DMS153 treated with DMSO at 0.1 percent for 48 hours (cell line): Measurements from ENCODE around the gene UVSSA.
A peak's percentile ranks its signal among the peaks of the same experiment; 100 is the strongest.
"Not testable (repeated sequence)": the region's sequence is repeated elsewhere in the genome, so short reads cannot be mapped to it uniquely, and the experiment has no call there.

ENCODE experiments used
- DNase-seq: peaks from one replicate; lab custom pipeline; 2025; ENCODE audit not compliant: unreplicated experiment; lab: John Stamatoyannopoulos, UW

UVSSA gene

DNA sequence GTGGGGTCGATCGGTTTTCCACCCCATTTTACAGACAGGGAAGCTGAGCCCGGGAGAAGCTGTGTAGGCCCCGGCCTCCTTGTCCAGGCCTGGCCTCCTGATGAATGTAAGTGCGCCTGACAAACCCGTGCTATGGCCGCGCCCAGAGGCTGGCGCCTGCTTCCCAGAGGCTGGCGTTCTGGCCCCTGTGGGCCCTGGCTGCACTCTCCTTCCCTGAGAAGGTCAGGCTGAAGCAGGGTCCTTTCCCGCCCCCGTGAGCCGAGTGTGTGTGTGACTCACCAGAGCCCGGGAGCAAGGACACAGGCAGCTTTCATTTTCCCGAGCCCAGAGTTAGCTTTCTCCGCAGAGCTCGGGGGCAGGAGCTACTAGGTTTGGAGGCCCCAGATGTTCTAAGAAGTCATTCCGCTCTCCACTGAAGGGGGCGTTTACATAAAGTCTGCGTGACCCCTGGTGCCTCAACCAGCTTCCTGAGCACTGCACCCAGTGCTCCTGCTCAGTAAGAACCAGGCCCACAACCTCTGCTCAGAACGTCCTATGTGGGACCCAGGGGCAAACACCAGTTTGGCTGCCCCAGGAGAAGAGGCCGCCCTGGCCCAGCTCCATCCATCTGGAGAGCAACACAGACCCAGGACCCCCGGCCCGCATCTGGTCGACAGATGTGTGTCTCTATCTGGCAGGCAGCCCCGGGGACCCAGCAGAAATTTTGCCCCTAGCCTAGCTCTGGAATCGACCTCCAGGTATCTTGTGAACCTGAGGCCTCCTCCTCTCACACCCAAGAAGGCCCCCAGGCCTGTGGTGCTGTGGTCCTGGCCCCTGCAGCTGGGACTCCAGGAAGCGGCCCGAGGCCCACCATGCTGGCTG is 13.6 kb downstream of the UVSSA start:
- DNase-seq = no peak

DNA sequence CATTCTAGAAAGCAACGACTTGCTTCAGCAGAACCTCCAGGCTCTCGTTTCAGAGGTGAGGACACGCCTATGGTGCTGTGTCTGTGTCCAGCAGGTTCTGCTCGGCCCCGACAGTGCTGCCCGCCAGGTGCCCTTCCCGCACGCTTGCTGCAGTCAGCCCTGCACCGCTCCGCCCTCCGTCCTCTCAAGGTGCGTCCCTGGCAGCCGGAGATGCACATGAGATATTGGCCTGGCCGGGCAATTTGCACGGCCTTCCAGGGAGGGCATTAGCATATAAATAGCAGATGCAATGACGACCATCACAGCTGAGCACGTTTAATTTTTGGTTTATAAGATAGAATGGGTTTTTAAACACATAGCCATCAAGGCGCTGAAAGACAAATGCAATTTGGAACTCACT is 14.4 kb downstream of the UVSSA start:
- DNase-seq = no peak

DNA sequence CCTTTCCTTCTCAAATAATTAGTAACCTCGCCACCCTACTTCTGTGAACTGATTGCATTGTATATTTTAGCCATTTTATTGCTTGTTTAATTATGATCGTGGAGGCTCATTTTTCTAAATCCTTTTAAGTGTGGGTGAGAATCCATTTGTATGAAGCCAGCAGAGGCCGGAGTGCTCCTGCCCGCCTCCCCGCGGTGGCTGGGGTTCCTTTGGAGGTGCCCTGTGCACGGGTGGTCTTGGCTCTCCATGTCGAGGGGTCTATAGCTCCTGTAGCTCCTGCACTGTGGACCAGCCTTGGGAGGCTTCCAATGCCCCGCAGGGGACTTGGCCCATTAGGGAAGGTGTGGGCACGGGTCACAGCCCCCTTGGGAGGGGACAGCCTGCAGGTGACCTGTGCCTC is 15.0 kb downstream of the UVSSA start:
- no peak for DNase-seq

DNA sequence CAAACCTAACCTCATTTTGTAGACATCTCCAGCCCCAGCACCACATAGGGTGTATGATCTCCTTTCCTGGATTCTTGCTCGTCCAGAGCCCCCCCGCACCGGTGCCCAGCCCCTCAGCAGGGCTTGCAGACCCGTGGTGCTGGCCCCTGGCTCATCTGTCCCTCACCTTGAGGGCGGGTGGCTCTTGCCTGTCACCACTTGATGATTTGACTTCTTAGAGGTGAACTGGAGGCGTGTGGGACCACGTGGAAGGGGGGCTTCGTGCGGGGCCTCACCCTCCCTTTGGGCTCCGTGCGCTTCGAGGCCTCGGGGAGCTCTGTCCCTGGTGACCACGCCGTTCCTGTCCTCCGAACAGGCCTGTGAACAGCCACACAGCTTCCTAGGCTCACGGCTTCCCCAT is 15.5 kb downstream of the UVSSA start:
- DNase-seq = no peak

DNA sequence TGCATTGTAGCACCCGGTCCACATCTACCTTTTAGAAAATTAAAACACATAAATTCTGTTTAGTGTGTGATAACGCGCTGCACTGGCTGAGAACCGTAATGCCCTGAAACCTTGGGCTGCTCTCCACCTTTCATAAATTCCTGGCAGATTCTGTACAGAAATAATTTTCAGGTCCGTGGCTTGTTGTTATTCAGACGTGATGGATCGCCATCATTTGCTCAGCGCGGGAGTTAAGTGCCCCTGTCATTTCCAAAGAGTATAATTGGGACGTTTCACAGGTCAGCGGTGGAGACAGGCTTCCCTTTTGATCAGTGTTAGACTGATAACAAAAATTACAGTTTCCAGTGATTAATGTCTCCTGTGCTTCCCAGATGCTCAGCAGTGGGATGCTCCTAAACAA is 16.5 kb downstream of the UVSSA start:
- no peak for DNase-seq

DNA sequence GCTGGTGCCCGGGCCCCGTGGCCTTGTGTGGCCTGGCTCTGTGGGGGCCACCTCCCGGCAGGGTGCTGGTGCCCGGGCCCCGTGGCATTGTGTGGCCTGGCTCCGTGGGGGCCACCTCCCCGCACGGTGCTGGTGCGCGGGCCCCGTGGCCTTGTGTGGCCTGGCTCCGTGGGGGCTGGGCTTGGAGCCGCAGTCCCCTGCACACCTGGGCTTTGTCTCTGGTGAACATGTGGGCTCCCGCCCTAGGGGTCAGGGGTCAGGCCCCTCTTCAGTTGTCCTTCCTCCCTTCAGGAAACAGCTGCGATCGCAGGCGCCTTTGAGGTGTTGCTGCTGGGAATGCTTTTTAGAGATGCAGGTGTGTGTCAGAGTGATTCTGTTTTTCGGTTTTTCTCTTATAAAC is 17.2 kb downstream of the UVSSA start:
- no peak for DNase-seq

DNA sequence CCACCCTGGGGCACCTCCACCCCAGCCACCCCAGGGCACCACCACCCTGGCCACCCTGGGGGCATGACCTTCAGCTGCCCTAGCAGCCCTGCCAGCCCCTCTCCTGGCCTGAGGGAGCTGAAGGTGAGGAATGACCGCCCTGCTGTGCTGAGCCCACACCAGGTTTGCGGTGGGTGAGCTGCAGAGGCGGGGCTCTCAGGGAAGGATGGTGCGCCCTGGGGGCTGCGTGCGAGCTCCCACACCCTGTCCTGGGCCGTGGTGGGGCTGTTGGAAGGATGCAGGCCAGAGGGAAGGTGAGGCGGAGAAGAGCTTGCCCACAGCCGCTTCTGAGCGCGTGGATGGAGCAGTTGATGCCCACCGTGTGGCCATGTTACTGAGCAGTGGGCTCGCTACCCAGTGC is 17.7 kb downstream of the UVSSA start:
- no peak for DNase-seq

DNA sequence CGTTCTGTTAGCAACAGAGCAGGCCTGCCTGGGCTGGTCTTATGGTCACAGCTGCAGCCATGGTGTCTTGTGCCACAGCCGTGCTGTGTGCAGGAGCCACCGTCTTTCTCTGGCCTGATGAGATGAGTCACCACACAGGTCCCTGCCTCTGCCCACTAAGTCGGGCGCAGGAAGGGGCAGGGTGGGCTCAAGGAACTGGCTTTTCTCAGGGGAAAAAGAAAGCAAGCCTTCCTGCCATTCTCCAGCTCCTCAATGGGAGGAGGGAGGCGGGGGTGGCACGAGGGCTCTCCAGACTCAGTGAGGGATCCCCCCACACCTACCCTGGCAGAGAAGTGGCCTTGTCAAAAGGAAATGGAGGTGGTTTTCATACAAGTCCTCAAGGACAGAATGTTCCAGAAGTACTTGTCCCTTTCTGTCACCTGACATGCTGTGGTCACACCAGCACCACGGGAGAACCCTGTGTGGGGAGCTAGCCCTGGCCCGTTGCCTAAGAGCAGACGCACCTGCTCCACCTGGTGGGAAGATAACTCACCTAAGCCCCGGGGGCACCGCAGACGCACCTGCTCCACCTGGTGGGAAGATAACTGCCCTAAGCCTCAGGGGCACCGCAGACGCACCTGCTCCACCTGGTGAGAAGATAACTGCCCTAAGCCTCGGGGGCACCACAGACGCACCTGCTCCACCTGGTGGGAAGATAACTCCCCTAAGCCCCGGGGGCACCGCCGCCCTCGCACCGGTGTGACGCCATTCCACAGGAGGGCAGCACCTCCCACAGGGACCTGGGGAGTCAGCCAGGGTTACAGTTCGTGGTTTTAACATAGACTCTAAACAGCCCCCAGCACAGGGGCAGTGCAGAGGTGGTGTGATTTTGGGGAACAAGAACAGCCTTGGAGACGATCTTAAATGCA is 18.5 kb downstream of the UVSSA start:
- peak; percentile 21 for DNase-seq

DNA sequence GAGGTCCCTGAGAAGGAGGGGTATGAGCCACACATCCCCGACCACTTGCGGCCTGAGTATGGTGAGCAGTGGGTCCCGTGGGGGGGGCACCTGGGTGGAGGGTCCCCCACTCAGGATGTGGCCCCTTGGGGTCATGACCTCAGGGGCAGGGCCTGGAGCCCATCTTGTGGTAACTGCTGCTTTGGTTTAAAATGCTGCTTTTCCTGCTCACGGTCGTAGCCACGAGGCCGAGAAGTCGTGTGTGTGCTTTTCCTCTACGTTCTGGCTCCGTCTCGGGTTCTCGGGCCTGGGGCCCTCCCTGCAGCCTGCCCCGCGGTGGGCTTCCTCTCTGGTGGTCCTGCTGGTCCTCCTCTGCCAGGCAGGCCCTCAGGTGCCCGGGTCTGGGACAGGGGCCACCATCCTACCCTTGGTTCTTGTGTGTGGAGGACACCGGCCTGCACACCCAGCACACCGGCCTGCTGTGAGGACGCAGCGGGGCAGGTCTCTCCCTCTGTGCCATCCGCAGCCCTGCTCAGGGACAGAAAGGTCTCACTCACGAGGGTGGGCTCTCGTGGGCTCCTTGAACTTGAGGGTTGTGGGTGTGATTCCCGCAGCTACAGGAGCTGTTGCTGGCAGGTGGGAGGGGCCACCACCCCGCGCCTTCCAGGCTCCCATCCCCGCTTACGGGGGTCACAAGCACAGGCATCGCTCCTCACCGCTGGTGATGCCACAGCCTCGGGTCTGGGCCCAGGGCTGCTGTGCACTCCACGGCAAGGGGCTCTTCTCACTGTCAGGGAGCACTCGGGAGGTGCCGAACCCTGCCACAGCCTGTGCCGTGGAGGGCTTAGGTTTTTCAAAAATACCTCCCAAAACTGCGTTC is 19.6 kb downstream of the UVSSA start:
- no peak for DNase-seq

DNA sequence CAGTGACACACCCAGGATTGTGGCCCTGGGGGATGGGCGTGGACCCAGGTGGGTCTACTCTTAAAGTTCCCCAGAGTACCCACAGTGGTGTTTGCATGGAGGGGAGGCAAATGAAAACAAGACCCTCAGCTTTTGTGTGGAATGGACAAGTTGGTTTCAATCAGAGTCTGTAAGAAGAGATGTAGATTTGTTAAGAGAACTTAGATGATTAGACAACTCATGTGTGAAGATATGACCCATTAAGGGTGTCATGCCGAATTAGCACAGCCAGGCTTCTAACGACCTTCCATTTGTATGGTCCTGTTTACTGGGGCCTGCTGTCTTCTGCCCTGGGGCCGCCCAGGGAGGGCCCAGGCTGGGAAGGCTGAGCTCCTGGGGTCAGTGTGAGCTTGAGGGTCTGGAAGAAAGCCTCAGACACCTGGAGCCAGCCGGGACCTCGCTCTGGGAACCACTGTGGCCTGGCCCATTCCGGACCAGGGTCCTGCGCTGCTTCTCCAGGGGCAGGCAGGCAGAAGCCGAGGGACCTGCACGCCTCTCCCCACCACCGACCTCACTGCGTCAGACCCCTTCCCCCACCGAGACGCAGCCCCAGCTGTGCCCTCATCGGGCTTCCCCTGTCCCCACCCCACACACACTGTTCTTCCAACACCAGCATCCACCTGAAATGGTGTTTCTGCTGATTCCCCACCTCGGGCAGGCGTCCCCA is 20.4 kb downstream of the UVSSA start:
- DNase-seq = no peak

DNA sequence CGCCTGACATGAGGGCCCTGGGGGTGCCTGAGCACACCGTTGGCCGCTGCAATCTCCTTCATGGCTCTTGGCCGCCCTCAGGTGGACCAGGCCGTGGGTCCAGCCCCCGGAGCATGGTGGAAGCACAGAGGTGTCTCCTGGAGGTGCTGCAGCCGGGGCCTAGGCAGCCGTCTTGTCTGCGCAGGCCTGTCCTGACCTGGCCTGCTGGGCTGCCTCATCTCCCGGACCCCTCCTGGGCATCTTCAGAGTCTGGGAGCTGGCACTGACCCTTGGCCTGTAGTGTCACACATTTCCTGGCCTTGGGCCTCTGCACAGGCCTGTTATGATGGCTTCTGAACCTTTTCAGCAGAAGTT is 20.9 kb downstream of the UVSSA start:
- no peak for DNase-seq

DNA sequence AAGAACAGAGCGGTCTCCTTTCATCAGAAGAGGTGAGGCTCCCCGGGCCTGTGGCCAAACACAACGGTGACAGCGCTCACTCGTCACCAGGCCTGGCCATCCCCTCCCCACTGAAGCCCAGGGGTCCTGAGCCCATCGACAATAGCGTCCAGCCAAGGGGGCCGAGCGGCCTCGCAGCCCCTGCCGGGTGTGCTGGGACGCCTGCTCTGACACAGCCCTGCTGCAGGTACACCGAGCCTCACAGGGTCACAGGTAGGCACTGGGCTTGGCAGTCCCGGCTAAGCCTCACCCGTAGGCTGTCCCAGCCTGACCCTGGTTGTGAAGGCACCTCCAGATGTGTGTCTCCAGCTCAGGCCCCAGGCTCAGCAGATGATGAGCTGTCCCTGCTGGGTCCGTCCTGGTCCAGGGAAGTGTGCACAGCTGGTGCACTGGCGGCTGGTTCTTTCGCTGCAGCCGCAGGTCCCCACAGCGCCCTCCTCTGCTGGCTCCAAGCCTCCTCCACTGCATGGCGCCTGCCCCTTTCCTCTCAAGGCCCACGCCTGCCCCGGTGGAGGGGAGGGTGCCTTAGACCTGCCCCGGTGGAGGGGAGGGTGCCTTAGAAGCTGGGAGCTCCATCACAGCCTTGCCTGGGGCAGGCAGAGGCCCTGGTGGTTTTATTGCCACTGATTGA is 21.5 kb downstream of the UVSSA start:
- no peak for DNase-seq

DNA sequence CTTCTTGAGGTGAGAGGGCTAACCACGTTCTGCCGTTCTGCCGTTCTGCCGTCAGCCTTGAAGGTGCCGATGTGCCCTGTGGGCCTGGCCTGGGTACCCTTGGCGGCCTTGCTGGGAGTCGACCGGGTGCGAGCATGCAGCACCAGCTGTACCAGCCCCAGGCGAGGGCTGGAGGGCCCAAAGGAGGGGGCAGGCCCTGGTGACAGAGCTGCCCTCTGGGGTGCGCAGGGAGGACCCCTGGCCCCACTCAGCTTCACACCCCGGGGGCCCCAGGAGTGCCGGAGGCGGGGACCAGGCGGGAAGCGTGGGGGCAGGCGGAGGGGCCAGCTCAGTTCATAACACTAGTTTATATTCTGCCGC is 22.1 kb downstream of the UVSSA start:
- no peak for DNase-seq

DNA sequence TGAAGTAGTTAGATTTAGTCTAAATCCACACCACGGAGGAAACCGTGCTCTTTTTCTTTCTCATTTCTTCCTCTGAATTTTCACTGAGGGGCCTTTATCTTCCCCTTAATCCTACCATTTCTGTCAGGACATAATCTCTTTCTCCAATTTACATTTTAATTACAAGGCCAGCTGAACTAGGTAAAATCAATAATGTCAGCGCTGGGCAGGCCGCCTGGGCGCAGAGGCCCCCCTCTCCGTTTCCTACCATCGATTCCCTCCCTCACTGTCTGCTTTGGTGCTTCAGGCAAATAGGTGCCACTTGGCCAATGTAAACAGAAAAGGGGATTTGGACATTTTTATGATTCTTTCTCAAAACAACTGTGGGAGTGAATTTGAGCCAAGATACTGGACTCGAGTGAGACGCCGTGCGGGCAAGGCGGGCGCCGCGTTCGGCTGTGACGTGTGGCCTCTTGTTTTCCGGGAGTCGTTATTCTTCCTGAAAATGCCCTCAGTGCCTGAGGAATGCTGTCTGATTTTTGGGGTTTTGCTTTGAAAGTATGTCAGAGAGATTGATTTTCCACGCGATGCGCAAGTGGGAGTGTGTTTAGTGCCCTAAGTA is 22.6 kb downstream of the UVSSA start:
- DNase-seq = no peak

DNA sequence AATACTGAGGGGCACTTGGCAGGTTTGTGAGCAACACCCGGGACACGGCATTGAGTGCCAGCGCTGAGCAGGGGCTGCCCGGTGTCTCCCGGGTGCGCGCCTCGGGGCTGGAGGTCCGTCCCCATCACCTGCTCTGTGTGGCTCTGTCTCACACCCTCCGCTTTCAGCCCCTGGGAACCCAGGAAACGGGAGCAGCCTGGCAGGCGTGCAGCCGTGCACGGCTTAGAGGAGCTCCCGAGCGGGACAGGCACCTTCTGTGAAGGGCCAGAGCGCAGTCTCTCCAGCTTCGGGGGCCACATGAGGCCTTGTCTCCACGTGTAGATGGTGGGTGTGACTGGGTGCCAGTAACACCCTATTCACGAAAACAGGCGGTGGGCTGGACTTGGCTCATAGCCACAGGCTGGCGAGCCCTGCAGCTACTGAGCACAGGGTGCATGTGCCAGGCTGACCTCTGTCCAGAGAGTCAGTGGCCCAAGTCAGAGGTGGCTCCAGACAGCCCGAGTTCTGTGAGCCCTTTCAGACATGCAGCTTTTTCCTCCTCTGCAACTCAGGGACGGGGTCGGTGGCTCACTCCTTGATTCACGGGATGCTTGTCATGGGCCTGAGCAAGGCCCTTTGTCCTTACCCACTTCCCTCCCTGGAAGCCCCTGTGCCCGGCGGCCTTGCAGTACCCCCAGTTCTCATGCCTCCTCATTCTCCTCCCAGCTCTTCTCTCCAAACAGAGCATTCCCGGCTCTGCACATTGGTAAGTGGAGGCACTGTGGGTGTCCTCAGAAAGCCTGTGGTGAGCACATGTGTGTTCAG is 23.5 kb downstream of the UVSSA start:
- no peak for DNase-seq

DNA sequence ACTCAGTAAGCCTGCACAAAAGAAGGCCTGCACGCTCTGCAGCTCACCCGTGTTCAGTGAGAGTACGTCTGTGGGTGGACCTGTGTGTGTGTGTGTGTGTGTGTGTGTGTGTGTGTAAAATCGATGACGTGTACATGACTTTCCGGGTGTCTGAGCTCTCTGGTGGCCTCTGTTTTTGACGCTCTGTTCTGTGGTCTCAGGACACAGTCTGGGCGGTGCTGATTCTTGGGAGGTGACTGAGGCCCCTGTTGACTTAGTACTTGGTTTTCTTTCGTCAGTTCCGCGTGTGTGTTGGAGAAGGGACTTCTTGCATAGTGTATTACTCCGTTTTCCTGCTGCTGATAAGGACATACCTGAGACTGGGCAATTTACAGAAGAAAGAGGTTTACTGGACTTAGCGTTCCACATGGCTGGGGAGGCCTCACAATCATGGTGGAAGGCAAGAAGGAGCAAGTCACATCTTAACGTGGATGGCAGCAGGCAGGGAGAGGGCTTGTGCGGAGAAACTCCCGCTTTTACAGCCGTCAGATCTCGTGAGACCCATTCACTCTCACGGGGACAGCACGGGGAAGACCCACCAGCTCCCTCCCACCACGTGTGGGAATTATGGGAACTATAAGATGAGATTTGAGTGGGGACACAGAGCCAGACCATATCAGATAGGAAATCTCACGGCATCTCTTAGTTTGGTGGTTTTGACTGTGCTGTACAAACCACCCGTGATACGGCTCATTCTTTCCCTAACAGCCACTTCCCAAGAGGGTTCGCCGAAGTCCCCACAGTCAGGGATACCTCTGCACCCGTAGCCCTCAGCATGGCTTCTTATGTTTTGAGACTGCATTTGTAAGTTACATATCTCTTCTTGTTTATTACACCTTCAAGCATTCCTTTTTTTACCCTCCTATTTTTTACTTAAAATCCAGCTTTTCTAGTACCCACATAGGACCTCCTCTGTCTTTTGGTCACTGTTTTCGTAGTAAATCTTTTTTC is 24.5 kb downstream of the UVSSA start:
- DNase-seq = no peak

DNA sequence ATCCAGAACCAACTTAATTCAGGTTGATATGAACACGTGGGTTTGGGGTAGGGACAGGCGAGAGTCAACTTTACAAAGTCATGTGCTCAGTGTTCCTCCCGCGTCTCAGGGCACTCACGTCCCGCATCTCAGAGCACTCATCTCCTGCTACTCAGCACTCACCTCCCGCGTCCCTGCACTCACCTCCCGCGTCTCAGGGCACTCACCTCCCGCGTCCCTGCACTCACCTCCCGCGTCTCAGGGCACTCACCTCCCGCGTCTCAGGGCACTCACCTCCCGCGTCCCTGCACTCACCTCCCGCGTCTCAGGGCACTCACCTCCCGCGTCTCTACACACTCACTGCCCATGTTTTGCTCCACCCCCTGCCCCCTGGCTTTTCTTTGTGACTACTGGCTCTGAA is 25.6 kb downstream of the UVSSA start:
- not testable (repeated sequence) for DNase-seq
